K562 (cell line): ENCODE measurements around the gene LMCD1. TPM values are rescaled to one million over a fixed set of nuclear protein-coding genes. Genes with fewer than 3 reads are reported as not detected.

ENCODE experiments used
- ATAC-seq: fragments of 200-7000 bp; cut with Tn5 transposase; 3 replicates; pipeline ENCODE4 v1.9.1; 2020; ENCODE audit warnings: moderate library complexity
- BruUV-seq: library from RNA; stranded (reverse); fragments of 400-500 nt; replicated peaks from 2 replicates; lab custom pipeline; 2021; lab: Mats Ljungman, UMichigan
- CTCF ChIA-PET: fragments of 300-600 bp; formaldehyde crosslinking; extraction: SDS; loops from one replicate; lab custom pipeline; 2021; ENCODE audit warnings: low intra/inter-chr PET ratio; lab: Yijun Ruan, JAX
- POLR2A ChIA-PET: fragments of 300-600, 350-650 bp; sonication (Branson Sonifier 250); formaldehyde crosslinking; extraction: SDS; loops from one replicate; lab custom pipeline; 2021; ENCODE audit warnings: antibody characterized with exemption, inconsistent platforms; lab: Yijun Ruan, JAX
- DNase-seq, 4 experiments: peaks; one replicate each; pipeline versions ENCODE4 v3.0.0 to v3.0.0-alpha.2; 2011 to 2018; ENCODE audit warnings: low spot score in 3 of 4, mixed read lengths in 3 of 4; ENCODE audit errors: extremely low read depth in 1 of 4
- FAIRE-seq: peaks from 2 replicates; lab custom pipeline; 2011; peaks lifted over from hg19 to GRCh38; lab: Jason Lieb, UNC
- H2AFZ ChIP-seq: 2 replicates; pipeline ENCODE4 v1.6.0; 2011; ENCODE audit warnings: low read depth, low read length, control low read depth, inconsistent platforms
- H3K27ac ChIP-seq: fragments of 200-600 bp; 3 replicates; pipeline ENCODE4 v1.8.0; 2011; ENCODE audit warnings: low read depth, mild to moderate bottlenecking, control low read depth, inconsistent platforms, low read length, moderate library complexity, mixed read lengths; ENCODE audit errors: extremely low read depth
- H3K27me3 ChIP-seq, 2 experiments: fragments of 300-600 bp in 1 of 2; 2 replicates in 1 of 2; 3 replicates in 1 of 2; pipeline versions ENCODE4 v1.6.0 to v1.8.0; 2011; ENCODE audit warnings: inconsistent platforms in 2 of 2, low read length in 2 of 2, mild to moderate bottlenecking in 1 of 2, mixed read lengths in 1 of 2, moderate library complexity in 1 of 2; ENCODE audit not compliant: control insufficient read depth in 2 of 2, insufficient read depth in 2 of 2
- H3K36me3 ChIP-seq: fragments of 300-600 bp; 3 replicates; pipeline ENCODE4 v1.8.0; 2011; ENCODE audit warnings: mild to moderate bottlenecking, low read length, inconsistent platforms; ENCODE audit not compliant: control insufficient read depth, insufficient read depth
- H3K4me1 ChIP-seq, 2 experiments: fragments of 200-600 bp in 1 of 2; replicated peaks in 1 of 2; 2 replicates in 1 of 2; 3 replicates in 1 of 2; pipeline versions ENCODE4 v1.5.1 to v1.8.0; 2011; ENCODE audit warnings: inconsistent platforms in 2 of 2, low read length in 2 of 2, mild to moderate bottlenecking in 1 of 2, mixed read lengths in 1 of 2, moderate library complexity in 1 of 2; ENCODE audit not compliant: control insufficient read depth in 2 of 2, insufficient read depth in 2 of 2
- H3K4me2 ChIP-seq: 2 replicates; pipeline ENCODE4 v1.6.1; 2011; ENCODE audit warnings: low read length, control low read depth, inconsistent platforms, mixed read lengths; ENCODE audit not compliant: insufficient read depth
- H3K4me3 ChIP-seq: fragments of 200-600 bp; sonication (generic), shearing (Covaris generic); 2 replicates; pipeline ENCODE4 v1.5.1; 2016; ENCODE audit warnings: control low read depth, inconsistent platforms
- H3K79me2 ChIP-seq: fragments of 200-600 bp; 3 replicates; pipeline ENCODE4 v1.8.0; 2011; ENCODE audit warnings: low read length, inconsistent platforms; ENCODE audit not compliant: control insufficient read depth, insufficient read depth
- H3K9ac ChIP-seq, 2 experiments: 2 replicates each; pipeline versions ENCODE4 v1.6.0 to v1.6.1; 2011; ENCODE audit warnings: low read depth in 2 of 2, low read length in 2 of 2, control low read depth in 1 of 2, inconsistent platforms in 1 of 2, mild to moderate bottlenecking in 1 of 2, mixed read lengths in 1 of 2; ENCODE audit not compliant: insufficient read depth in 1 of 2
- H3K9me1 ChIP-seq: one replicate; pipeline ENCODE4 v1.6.0; 2011; ENCODE audit warnings: inconsistent platforms, mild to moderate bottlenecking, low read length, moderate library complexity; ENCODE audit not compliant: control insufficient read depth, insufficient read depth
- H3K9me3 ChIP-seq: replicated peaks from 2 replicates; pipeline ENCODE4 v1.5.1; 2011; ENCODE audit warnings: low read depth, low read length, inconsistent platforms; ENCODE audit not compliant: control insufficient read depth, insufficient read depth
- H4K20me1 ChIP-seq: replicated peaks from 2 replicates; pipeline ENCODE4 v1.6.1; 2011; ENCODE audit warnings: low read length, inconsistent platforms, mixed read lengths; ENCODE audit not compliant: control insufficient read depth, insufficient read depth
- ATF1 ChIP-seq, 2 experiments: fragments of 450-650 bp in 1 of 2; IDR thresholded peaks; 2 replicates each; pipeline ENCODE4 v1.6.1; 2016; ENCODE audit warnings: missing compliant biosample characterization in 1 of 2, missing genetic modification characterization in 1 of 2
- ATF3 ChIP-seq, 2 experiments: fragments of 450-650 bp in 1 of 2; sonication (generic) in 1 of 2; formaldehyde crosslinking in 1 of 2; IDR thresholded peaks in 1 of 2; conservative IDR thresholded peaks in 1 of 2; 2 replicates each; pipeline versions ENCODE4 v1.6.1 to v1.8.1; 2016 to 2023; ENCODE audit warnings: mild to moderate bottlenecking in 2 of 2, moderate library complexity in 2 of 2, inconsistent platforms in 1 of 2, missing genetic modification reagents in 1 of 2
- ATF7 ChIP-seq: fragments of 450-650 bp; IDR thresholded peaks from 2 replicates; pipeline ENCODE4 v1.7.1; 2014; ENCODE audit warnings: mild to moderate bottlenecking, moderate library complexity
- CREM ChIP-seq: IDR thresholded peaks from 2 replicates; pipeline ENCODE4 v1.6.1; 2014; ENCODE audit warnings: antibody characterized with exemption, low read depth
- DNMT1 ChIP-seq: fragments of 450-650 bp; IDR thresholded peaks from 2 replicates; pipeline ENCODE4 v1.6.1; 2016; ENCODE audit warnings: antibody characterized with exemption, mild to moderate bottlenecking
- HCFC1 ChIP-seq: IDR thresholded peaks from 2 replicates; pipeline ENCODE4 v1.6.1; 2012; ENCODE audit warnings: low read depth, low read length, improper control_type of control experiment
- HMG20B ChIP-seq: fragments of 250-450 bp; sonication (Bioruptor Pico); IDR thresholded peaks from 2 replicates; pipeline ENCODE4 v1.5.0; 2021; ENCODE audit warnings: mild to moderate bottlenecking
- JUNB ChIP-seq: fragments of 450-650 bp; formaldehyde crosslinking; conservative IDR thresholded peaks from 2 replicates; pipeline ENCODE4 v1.4.0; 2020; ENCODE audit warnings: mild to moderate bottlenecking
- JUND ChIP-seq, 2 experiments: IDR thresholded peaks; 2 replicates in 1 of 2; 3 replicates in 1 of 2; pipeline ENCODE4 v1.6.1; 2011; ENCODE audit warnings: borderline replicate concordance in 2 of 2, low read depth in 2 of 2, low read length in 2 of 2, improper control_type of control experiment in 1 of 2, missing biosample characterization in 1 of 2, missing genetic modification characterization in 1 of 2, missing genetic modification reagents in 1 of 2
- KAT7 ChIP-seq: sonication (generic); formaldehyde crosslinking; IDR thresholded peaks from 2 replicates; pipeline ENCODE4 v1.8.0; 2022; ENCODE audit warnings: missing genetic modification reagents, mild to moderate bottlenecking, borderline replicate concordance
- PRPF4 ChIP-seq: fragments of 200-400 bp; formaldehyde crosslinking; IDR thresholded peaks from one replicate; pipeline ENCODE4 v1.6.1; 2017; ENCODE audit warnings: low read length, low read depth, mild to moderate bottlenecking; ENCODE audit not compliant: insufficient read depth, poor library complexity, severe bottlenecking
- ZBTB43 ChIP-seq: sonication (generic); formaldehyde crosslinking; IDR thresholded peaks from 2 replicates; pipeline ENCODE4 v1.8.0; 2023; ENCODE audit warnings: mild to moderate bottlenecking, missing genetic modification reagents
- ZKSCAN8 ChIP-seq: fragments of 200-800 bp; sonication (Bioruptor generic); IDR thresholded peaks from 2 replicates; pipeline ENCODE4 v1.6.1; 2016; ENCODE audit warnings: missing genetic modification characterization, missing compliant biosample characterization
- WGBS: fragments of 100-300 bp; shearing (Covaris generic); methylation state at CpG from one replicate; pipeline ENCODE4 v1.1.6; 2016; ENCODE audit warnings: low coverage, mixed read lengths; ENCODE audit not compliant: insufficient coverage; ENCODE audit errors: missing lambda C conversion rate; 5-methylcytosine and 5-hydroxymethylcytosine counted together
- in situ Hi-C: fragments of 300-500 bp; cut with MboI; formaldehyde crosslinking; loops from 4 replicates; pipeline ENCODE4 v1.15.0; 2018; ENCODE audit warnings: inconsistent platforms, mixed read lengths
- intact Hi-C: fragments of 100-400 bp; cut with micrococcal nuclease; formaldehyde crosslinking; loops from 2 replicates; pipeline ENCODE4 v1.14.2; 2022
- polyA plus RNA-seq, 8 experiments: library from polyadenylated mRNA; depleted of rRNA in 4 of 8; stranded (reverse) in 5 of 8; unstranded in 3 of 8; fragments of >200 nt; fragmentation: Nextera tagmentation in 2 of 8; fragmentation: Illumina TruSeq in 1 of 8; extraction: Ambion mirVana in 2 of 8; extraction: Trizol in 1 of 8; gene quantifications; 2 replicates each; pipeline versions ENCODE4 v1.2.1 to v1.2.3, GENCODE V29; 2011 to 2014; ENCODE audit warnings: inconsistent platforms in 1 of 8, missing spikeins in 1 of 8
- total RNA-seq, 7 experiments: library from RNA; depleted of rRNA in 6 of 7; stranded (reverse); fragments of >200 nt in 6 of 7; fragmentation: Illumina TruSeq in 2 of 7; extraction: Trizol in 2 of 7; gene quantifications; 2 replicates each; pipeline versions ENCODE4 v1.2.1 to v1.2.3, GENCODE V29; 2011 to 2021; ENCODE audit warnings: low replicate concordance in 1 of 7

LMCD1 gene
- total and polyA plus RNA-seq, 9 of the 15 experiments (the other 6 are each of a cell fraction or from before 2014, with no cell fraction given): 0.60 TPM; not detected in 8

- TF ChIP-seq ZBTB43 (CRISPR knock-in tag): no peak
- no peak for TF ChIP-seq PRPF4
- TF ChIP-seq KAT7 (CRISPR knock-in tag): no peak
- TF ChIP-seq HCFC1: no peak
- TF ChIP-seq DNMT1: no peak
- TF ChIP-seq, all 486 proteins: peak for 0
These were observed 12.3 kb upstream of the LMCD1 start (continued) for GRCh38 chr3:8489278-8489792.

GRCh38 chr3:8490079-8490552, 11.5 kb upstream of the LMCD1 start:
- H3K9me1 ChIP-seq: no peaks in the 10 kb centered on the region

More at GRCh38 chr3:8490079-8490552, 11.5 kb upstream of the LMCD1 start:
- no peak overlapping the region for H3K4me3 ChIP-seq
- H3K36me3 ChIP-seq: no peaks in the 10 kb centered on the region
- TF ChIP-seq JUNB: peak; percentile 72; the same call in 1 of the 2 replicates
- no peak for TF ChIP-seq ZKSCAN8
- TF ChIP-seq CREM: peak; percentile 65
- peak; percentile 91 for TF ChIP-seq ATF3 (IDR thresholded peaks at IDR 0.05)
- no peak for TF ChIP-seq ATF3 (CRISPR knock-in tag; conservative IDR thresholded peaks at IDR 0.05)
- peak; percentile 90 for TF ChIP-seq ATF7
- peak; percentile 58; the same call in 1 of the 2 replicates for TF ChIP-seq JUND (IDR thresholded peaks at IDR 0.05; ENCODE audit: borderline replicate concordance, low read depth, low read length)
- peak; percentile 74; the same call in 1 of the 3 replicates for TF ChIP-seq JUND (tag; IDR thresholded peaks at IDR 0.05; ENCODE audit: borderline replicate concordance, low read depth, low read length)
- TF ChIP-seq HMG20B: no peak
- no peak for TF ChIP-seq ATF1 (CRISPR knock-in tag; IDR thresholded peaks at IDR 0.05)
- peak; percentile 69 for TF ChIP-seq ATF1 (tag; IDR thresholded peaks at IDR 0.05)
- CTCF ChIA-PET: no interaction called here
- H4K20me1 ChIP-seq: no peaks in the 10 kb centered on the region
- H3K4me1 ChIP-seq: no peaks in the 10 kb centered on the region
- BruUV-seq: no TSS peak
- no peak overlapping the region for H2AFZ ChIP-seq
- no peaks in the 10 kb centered on the region for H3K79me2 ChIP-seq
- H3K27ac ChIP-seq: no peak overlapping the region
- H3K9ac ChIP-seq: no peak overlapping the region
- in situ Hi-C loops (no loop called here), intact Hi-C loops (no loop called here)
- ATAC-seq: no peak
- no peak overlapping the region for H3K4me2 ChIP-seq
- H3K27me3 ChIP-seq: 0 out of 5 replicates have a peak, but pooled peaks cover 0 to 10% of the 10 kb centered on the region in 2 experiments
- 0% methylated on average over 4 of the region's 4 CpGs for WGBS
- DNase-seq: no peak
- FAIRE-seq: no peak
- POLR2A ChIA-PET: no interaction called here
- H3K9me3 ChIP-seq: no peaks in the 10 kb centered on the region
